OCI-LY7 (cell line): Measurements from ENCODE around the gene ZDHHC17.

Experiments used
- CTCF ChIP-seq: fragments of 200-600 bp; sonication (generic); conservative IDR thresholded peaks from 2 replicates; pipeline ENCODE4 v1.5.1; 2014; ENCODE audit warnings: mild to moderate bottlenecking, antibody characterized with exemption, low read length, moderate library complexity, mixed read lengths
- EZH2phosphoT487 ChIP-seq: fragments of 200-600 bp; sonication (generic); IDR thresholded peaks from 2 replicates; pipeline ENCODE4 v1.6.1; 2018; ENCODE audit warnings: low read depth, borderline replicate concordance, mild to moderate bottlenecking, mixed run types, antibody characterized with exemption, low read length, moderate library complexity, mixed read lengths

GRCh38 chr12:76787689-76788088, 23.8 kb downstream of the ZDHHC17 start:
- TF ChIP-seq CTCF: no peak
- TF ChIP-seq EZH2phosphoT487: no peak
